ENCODE measurements around the gene BGN. TPM values are rescaled to one million over a fixed set of nuclear protein-coding genes. Genes with fewer than 3 reads are reported as not detected.
A peak's percentile ranks its signal among the peaks of the same experiment; 100 is the strongest.

Gene BGN
- total RNA-seq, 2 donors from 2014 or later, result not detected

- Mint-ChIP-seq H3K4me3 (no peak overlapping the region), H3K27ac (no peak overlapping the region), H3K36me3 (ENCODE audit: low read depth) (no peaks in the 10 kb centered on the region), H3K27me3 (peaks cover 3% of the 10 kb centered on the region), H3K9me3 (no peaks in the 10 kb centered on the region), H3K4me1 (no peaks in the 10 kb centered on the region)
- no peak for ATAC-seq (replicated peaks)
These were observed 4.6 kb downstream of the BGN start for GRCh38 chrX:153499341-153499740.

DNA sequence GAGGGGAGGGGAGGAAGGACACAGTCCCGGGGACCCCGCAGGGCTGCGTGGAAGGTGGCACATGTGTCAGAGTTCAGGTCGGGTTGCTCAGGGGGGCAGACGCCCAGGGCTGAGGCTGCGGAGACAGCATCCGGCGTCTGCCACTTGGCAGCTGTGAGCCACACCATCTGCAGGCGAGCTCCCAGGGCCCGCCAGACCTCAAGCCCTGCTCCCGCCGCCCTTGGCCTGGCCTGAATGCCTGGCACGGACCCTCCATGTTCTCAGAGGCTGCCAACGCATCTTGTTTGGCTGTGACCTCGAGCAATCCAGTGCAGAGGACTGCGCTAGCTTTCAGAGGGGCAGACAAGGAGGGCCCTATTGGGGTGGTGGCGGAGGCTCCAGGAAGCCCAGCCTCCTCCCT is 5.1 kb downstream of the BGN start:
- Mint-ChIP-seq H3K4me3 (no peak overlapping the region), H3K27ac (no peak overlapping the region), H3K36me3 (ENCODE audit: low read depth) (no peaks in the 10 kb centered on the region), H3K27me3 (peaks cover 3% of the 10 kb centered on the region), H3K4me1 (no peaks in the 10 kb centered on the region), H3K9me3 (no peaks in the 10 kb centered on the region)
- no peak for ATAC-seq (replicated peaks)

- no peak for ATAC-seq (replicated peaks)
- no peaks in the 10 kb centered on the region for H3K36me3 Mint-ChIP-seq (ENCODE audit: low read depth)
- H3K9me3 Mint-ChIP-seq, result no peaks in the 10 kb centered on the region
- no peak overlapping the region for H3K27ac Mint-ChIP-seq
- no peak overlapping the region for H3K4me3 Mint-ChIP-seq
- no peaks in the 10 kb centered on the region for H3K27me3 Mint-ChIP-seq
- H3K4me1 Mint-ChIP-seq, result no peaks in the 10 kb centered on the region
These were observed 6.0 kb downstream of the BGN start for GRCh38 chrX:153500676-153501280.

DNA sequence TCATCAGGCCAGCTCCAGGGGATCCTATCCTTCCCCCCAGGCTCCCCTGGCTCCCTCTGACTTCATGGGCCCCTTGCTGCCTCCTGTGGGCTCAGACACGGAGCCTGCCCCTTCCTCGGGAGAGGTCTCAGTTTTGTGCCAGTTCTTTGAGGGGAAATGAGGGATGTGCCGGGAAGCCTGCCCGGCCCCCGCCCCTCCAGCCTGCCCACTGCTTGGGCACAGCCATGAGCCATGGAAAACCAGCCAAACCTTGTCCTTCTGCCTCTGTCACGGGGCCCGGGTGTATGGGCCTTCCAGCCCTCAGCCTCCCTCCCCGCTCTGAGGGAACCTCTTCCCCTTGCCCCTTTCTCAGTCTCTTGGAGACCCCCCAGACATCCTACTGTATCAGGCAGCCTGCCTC is 6.8 kb downstream of the BGN start:
- H3K4me1 Mint-ChIP-seq, result no peaks in the 10 kb centered on the region
- no peaks in the 10 kb centered on the region for H3K9me3 Mint-ChIP-seq
- ATAC-seq (replicated peaks), result no peak
- no peaks in the 10 kb centered on the region for H3K36me3 Mint-ChIP-seq (ENCODE audit: low read depth)
- H3K4me3 Mint-ChIP-seq, result no peak overlapping the region
- no peaks in the 10 kb centered on the region for H3K27me3 Mint-ChIP-seq
- no peak overlapping the region for H3K27ac Mint-ChIP-seq

DNA sequence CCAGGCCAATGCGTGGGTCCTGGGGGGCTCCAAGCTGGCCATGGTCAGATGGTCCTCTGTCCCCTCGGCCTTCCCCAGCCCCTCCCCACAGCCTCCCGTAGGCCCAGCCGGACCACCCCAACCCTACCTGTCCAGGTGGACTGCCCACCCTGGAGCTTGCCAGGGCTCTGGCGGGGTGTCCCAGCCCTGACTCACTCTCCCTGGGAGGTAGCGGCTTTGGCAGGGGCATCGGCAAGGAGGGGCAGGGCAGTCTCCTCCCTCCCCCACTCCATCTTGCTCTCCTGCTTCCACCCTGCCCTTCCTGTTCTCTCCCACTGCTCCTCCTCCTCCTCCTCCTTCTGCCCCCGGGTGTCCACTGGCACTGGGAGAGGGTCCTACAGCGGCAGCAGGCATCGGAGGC is 7.4 kb downstream of the BGN start:
- no peak for ATAC-seq (replicated peaks)
- no peaks in the 10 kb centered on the region for H3K9me3 Mint-ChIP-seq
- H3K4me3 Mint-ChIP-seq, result no peak overlapping the region
- H3K4me1 Mint-ChIP-seq, result no peaks in the 10 kb centered on the region
- no peak overlapping the region for H3K27ac Mint-ChIP-seq
- H3K36me3 Mint-ChIP-seq (ENCODE audit: low read depth), result no peaks in the 10 kb centered on the region
- H3K27me3 Mint-ChIP-seq, result no peaks in the 10 kb centered on the region

DNA sequence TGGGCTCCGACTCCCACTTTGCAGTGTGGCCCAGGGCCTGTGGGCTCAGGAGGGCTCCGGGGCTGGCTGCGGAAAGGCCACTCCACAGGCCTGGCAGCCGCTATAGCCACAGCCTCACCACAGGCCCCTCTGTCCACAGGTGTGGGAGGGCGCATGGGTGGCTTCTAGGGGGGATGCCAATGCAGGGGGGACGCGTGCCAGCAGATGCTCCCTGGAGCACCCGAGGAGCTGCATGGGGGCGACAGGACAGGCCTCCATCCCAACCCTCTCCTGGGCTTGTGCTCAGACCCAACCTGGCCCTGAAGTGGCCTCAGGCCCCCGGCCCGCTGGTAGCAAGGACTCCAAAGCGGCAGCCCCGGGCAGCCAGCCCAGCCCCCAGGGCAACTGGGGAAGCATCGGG is 8.0 kb downstream of the BGN start:
- Mint-ChIP-seq H3K36me3 (ENCODE audit: low read depth) (no peaks in the 10 kb centered on the region), H3K27ac (no peak overlapping the region), H3K4me1 (no peaks in the 10 kb centered on the region), H3K9me3 (no peaks in the 10 kb centered on the region), H3K27me3 (no peaks in the 10 kb centered on the region), H3K4me3 (no peak overlapping the region)
- no peak for ATAC-seq (replicated peaks)

DNA sequence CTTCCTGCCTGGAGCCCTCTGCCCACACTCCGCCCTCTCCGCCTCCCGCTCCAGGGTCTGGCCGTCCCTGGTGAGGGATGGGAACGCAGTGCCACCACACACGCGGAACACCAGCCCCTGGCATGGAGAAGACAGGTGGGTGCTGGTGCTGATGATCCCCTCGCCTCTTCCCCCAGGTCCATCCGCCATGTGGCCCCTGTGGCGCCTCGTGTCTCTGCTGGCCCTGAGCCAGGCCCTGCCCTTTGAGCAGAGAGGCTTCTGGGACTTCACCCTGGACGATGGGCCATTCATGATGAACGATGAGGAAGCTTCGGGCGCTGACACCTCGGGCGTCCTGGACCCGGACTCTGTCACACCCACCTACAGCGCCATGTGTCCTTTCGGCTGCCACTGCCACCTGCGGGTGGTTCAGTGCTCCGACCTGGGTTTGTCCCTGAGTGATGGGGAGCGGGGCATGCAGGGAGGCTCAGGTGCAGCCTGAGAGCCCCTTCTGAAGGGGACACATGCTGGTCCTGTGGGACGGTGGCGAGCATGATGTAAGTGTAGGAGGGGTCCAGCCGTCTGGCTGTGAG is 9.8 kb downstream of the BGN start:
- H3K27ac Mint-ChIP-seq, result no peak overlapping the region
- no peak overlapping the region for H3K4me3 Mint-ChIP-seq
- no peak for ATAC-seq (replicated peaks)
- H3K4me1 Mint-ChIP-seq, result no peaks in the 10 kb centered on the region
- H3K27me3 Mint-ChIP-seq, result no peaks in the 10 kb centered on the region
- no peaks in the 10 kb centered on the region for H3K36me3 Mint-ChIP-seq (ENCODE audit: low read depth)
- H3K9me3 Mint-ChIP-seq, result no peaks in the 10 kb centered on the region

- no peaks in the 10 kb centered on the region for H3K4me1 Mint-ChIP-seq
- no peak overlapping the region for H3K4me3 Mint-ChIP-seq
- no peak overlapping the region for H3K27ac Mint-ChIP-seq
- no peaks in the 10 kb centered on the region for H3K9me3 Mint-ChIP-seq
- H3K27me3 Mint-ChIP-seq, result no peaks in the 10 kb centered on the region
- ATAC-seq (replicated peaks), result no peak
- no peaks in the 10 kb centered on the region for H3K36me3 Mint-ChIP-seq (ENCODE audit: low read depth)
These were observed 10.6 kb downstream of the BGN start for GRCh38 chrX:153505361-153505760.

GRCh38 chrX:153507484-153508178 is 12.9 kb downstream of the BGN start:
- peak overlapping the region; percentile 46 for H3K27ac Mint-ChIP-seq
- H3K27me3 Mint-ChIP-seq, result no peaks in the 10 kb centered on the region
- H3K36me3 Mint-ChIP-seq (ENCODE audit: low read depth), result no peaks in the 10 kb centered on the region
- no peak overlapping the region for H3K4me3 Mint-ChIP-seq
- no peaks in the 10 kb centered on the region for H3K4me1 Mint-ChIP-seq
- no peaks in the 10 kb centered on the region for H3K9me3 Mint-ChIP-seq
- peak; percentile 100 for ATAC-seq (replicated peaks)

DNA sequence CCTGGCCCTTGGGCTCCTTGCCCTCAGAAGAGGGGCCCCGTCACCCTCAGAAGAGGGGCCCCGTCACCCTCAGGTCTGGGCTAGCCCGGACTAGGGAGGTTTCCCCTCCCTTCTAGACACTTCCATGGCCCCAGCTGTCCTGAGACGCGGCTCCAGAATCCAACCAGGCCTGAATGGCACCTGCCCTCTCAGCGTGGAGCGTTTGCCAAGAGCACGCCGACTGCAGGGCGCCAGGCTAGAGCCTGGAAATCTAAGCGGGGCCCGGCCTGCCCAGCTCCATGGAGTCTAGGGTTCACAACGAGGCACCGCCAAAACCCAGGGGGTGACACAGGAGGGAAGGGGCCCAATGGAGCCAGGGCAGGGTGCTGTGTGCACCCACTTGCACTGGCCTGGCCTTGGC is 14.8 kb downstream of the BGN start:
- Mint-ChIP-seq H3K4me1 (no peaks in the 10 kb centered on the region), H3K27ac (no peak overlapping the region), H3K36me3 (ENCODE audit: low read depth) (no peaks in the 10 kb centered on the region), H3K9me3 (no peaks in the 10 kb centered on the region), H3K27me3 (no peaks in the 10 kb centered on the region), H3K4me3 (no peak overlapping the region)
- no peak for ATAC-seq (replicated peaks)

GRCh38 chrX:153510383-153510782 is 15.6 kb downstream of the BGN start:
- Mint-ChIP-seq H3K27me3 (no peaks in the 10 kb centered on the region), H3K27ac (no peak overlapping the region), H3K9me3 (no peaks in the 10 kb centered on the region), H3K4me1 (no peaks in the 10 kb centered on the region), H3K36me3 (ENCODE audit: low read depth) (no peaks in the 10 kb centered on the region), H3K4me3 (no peak overlapping the region)
- ATAC-seq (replicated peaks), result no peak

GRCh38 chrX:153511784-153512500 is 17.2 kb downstream of the BGN start:
- Mint-ChIP-seq H3K4me1 (peaks cover 4% of the 10 kb centered on the region), H3K27ac (no peak overlapping the region), H3K4me3 (no peak overlapping the region), H3K27me3 (peaks cover 4% of the 10 kb centered on the region), H3K36me3 (ENCODE audit: low read depth) (no peaks in the 10 kb centered on the region), H3K9me3 (no peaks in the 10 kb centered on the region)
- no peak for ATAC-seq (replicated peaks)

GRCh38 chrX:153512501-153512893 is 17.7 kb downstream of the BGN start:
- no peak for ATAC-seq (replicated peaks)
- Mint-ChIP-seq H3K9me3 (no peaks in the 10 kb centered on the region), H3K4me3 (no peak overlapping the region), H3K27me3 (peaks cover 4% of the 10 kb centered on the region), H3K27ac (no peak overlapping the region), H3K36me3 (ENCODE audit: low read depth) (no peaks in the 10 kb centered on the region), H3K4me1 (peaks cover 4% of the 10 kb centered on the region)

GRCh38 chrX:153513265-153513664 is 18.5 kb downstream of the BGN start:
- H3K36me3 Mint-ChIP-seq (ENCODE audit: low read depth), result no peaks in the 10 kb centered on the region
- no peak for ATAC-seq (replicated peaks)
- no peaks in the 10 kb centered on the region for H3K9me3 Mint-ChIP-seq
- peaks cover 4% of the 10 kb centered on the region for H3K4me1 Mint-ChIP-seq
- H3K27me3 Mint-ChIP-seq, result peaks cover 5% of the 10 kb centered on the region
- no peak overlapping the region for H3K27ac Mint-ChIP-seq
- H3K4me3 Mint-ChIP-seq, result no peak overlapping the region

DNA sequence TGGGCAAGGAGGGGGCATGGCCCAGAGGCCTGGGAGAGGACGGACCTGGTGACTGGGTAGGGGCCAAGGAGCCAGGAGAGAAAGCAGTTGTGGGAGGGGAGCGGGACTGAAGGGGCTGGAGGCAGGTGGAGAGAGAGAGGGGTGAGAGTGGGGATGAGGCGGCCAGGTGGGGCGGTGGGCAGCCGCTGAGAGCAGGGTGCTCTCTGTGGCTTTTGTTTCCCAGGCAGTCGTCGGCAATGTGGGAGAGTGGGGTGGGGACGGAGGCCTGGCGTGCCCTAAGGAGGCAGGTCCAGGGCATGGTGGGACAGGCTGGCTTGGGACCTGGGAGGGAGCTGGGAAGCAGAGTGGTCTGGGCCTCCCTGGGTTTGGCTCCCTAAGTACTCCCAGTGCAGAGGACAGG is 19.5 kb downstream of the BGN start:
- Mint-ChIP-seq H3K36me3 (ENCODE audit: low read depth) (no peaks in the 10 kb centered on the region), H3K4me1 (peaks cover 4% of the 10 kb centered on the region)

More for the DNA sequence above, 19.5 kb downstream of the BGN start:
- ATAC-seq (replicated peaks), result no peak
- peaks cover 8% of the 10 kb centered on the region for H3K27me3 Mint-ChIP-seq
- no peaks in the 10 kb centered on the region for H3K9me3 Mint-ChIP-seq
- H3K4me3 Mint-ChIP-seq, result no peak overlapping the region
- H3K27ac Mint-ChIP-seq, result no peak overlapping the region
